ENCODE results near the gene IFI27L1. TPM values are rescaled to one million over a fixed set of nuclear protein-coding genes. Genes with fewer than 3 reads are reported as not detected.

IFI27L1 gene
- total and polyA plus RNA-seq, 2 of the 13 experiments (the other 11 are each of a cell fraction or from before 2014, with no cell fraction given): 11.9 to 19.0 TPM

GRCh38 chr14:94042433-94043091 is 38.5 kb upstream of the IFI27L1 start:
- Histone ChIP-seq H2AFZ (ENCODE audit: low read length) (no peak overlapping the region), H3K79me2 (ENCODE audit: insufficient read depth, low read length) (no peaks in the 10 kb centered on the region), H4K20me1 (ENCODE audit: insufficient read depth, low read length) (no peaks in the 10 kb centered on the region), H3K27me3 (ENCODE audit: control insufficient read depth in 1 of 2, insufficient read depth in 2 of 2, low read length in 2 of 2) (no peaks in the 10 kb centered on the region), H3K27ac (ENCODE audit: extremely low read length, insufficient read depth, low read length) (no peak overlapping the region), H3K4me1 (ENCODE audit: insufficient read depth, low read length) (peaks cover 62% of the 10 kb centered on the region), H3K4me2 (ENCODE audit: low read depth, low read length) (peak overlapping the region; percentile 37), H3K9ac (ENCODE audit: insufficient read depth, low read depth, low read length) (no peak overlapping the region), H3K4me3 (replicated peaks in 1 of 3; ENCODE audit: insufficient read depth in 1 of 3, low read depth in 2 of 3, low read length in 3 of 3) (peak overlapping the region in 1 of 3 experiments; percentile 1; a peak in 1 of 6 replicates), H3K9me3 (ENCODE audit: low read length) (no peaks in the 10 kb centered on the region), H3K36me3 (replicated peaks in 1 of 2; ENCODE audit: control insufficient read depth in 1 of 2, insufficient read depth in 2 of 2, low read length in 2 of 2) (peaks cover 3 to 13% of the 10 kb centered on the region in 2 experiments; a peak in 4 of 5 replicates)
- in situ Hi-C loops (cut with HindIII; ENCODE audit: extremely low pct_ligation_motif_present, low pct_unique_long_range_greater_than_20kb) (no loop called here), intact Hi-C loops (cut with micrococcal nuclease; ENCODE audit: unreplicated experiment) (no loop called here)
- POLR2A ChIA-PET: interaction anchor here (1.0 kb wide), 1 partner anchor 16 kb away, joined by 3 read pairs; no protein-coding TSS in a partner anchor
- no peak for FAIRE-seq
- no peak for DNase-seq (ENCODE audit: low spot score)
- BruUV-seq (replicated peaks): no TSS peak
- ATAC-seq: peak; percentile 12
- 70% methylated on average over 2 of the region's 12 CpGs for WGBS (ENCODE audit: low lambda C conversion rate)
- TF ChIP-seq SOX6 (IDR thresholded peaks at IDR 0.05) (no peak), SOX6 (CRISPR knock-in tag; IDR thresholded peaks at IDR 0.05) (0 out of 2 replicates have a peak, but pooled peaks have one; percentile 9), AKAP8 (CRISPR knock-in tag; IDR thresholded peaks at IDR 0.05) (0 out of 2 replicates have a peak, but pooled peaks have one; percentile 40), KDM5B (CRISPR knock-in tag; IDR thresholded peaks at IDR 0.05; ENCODE audit: borderline replicate concordance) (0 out of 2 replicates have a peak, but pooled peaks have one; percentile 6), ZNF749 (CRISPR knock-in tag; IDR thresholded peaks at IDR 0.05; ENCODE audit: borderline replicate concordance) (no peak)
- CTCF ChIA-PET (ENCODE audit: low intra/inter-chr PET ratio, low total read pairs): no interaction called here

DNA sequence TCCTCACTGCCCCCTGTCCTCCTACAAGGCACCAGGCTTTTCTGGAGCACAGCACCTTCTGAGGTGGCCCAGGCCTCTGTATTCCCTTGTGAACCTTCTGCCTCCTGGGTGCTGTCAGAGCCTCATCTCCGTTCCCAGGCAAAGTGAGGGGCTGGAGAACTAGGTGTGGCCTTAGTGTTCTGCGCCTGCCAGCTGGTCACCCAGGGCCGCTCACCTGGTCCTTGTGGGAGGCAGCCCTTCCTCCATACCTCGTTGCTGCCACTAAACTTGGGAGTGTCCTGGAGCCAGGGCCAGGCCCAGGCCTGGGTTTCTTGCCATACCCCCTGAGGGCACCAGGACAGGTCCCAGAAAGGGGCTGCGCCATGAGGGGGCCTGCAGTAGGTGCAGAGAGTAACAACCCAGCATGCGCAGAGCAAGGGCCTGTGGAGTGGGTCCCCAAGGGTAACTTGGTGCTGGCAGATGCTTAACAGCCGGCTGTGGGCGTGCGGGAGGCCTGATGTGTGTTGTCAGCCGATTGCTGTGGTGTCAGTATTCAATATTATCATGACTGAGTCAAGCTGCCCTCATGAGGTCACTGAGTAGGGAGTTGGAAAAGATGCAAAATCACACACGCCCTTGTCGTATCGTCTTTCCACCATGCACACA is 37.9 kb upstream of the IFI27L1 start:
- 98% methylated on average over 12 of the region's 13 CpGs for WGBS (ENCODE audit: low lambda C conversion rate)
- Histone ChIP-seq H3K27ac (ENCODE audit: extremely low read length, insufficient read depth, low read length) (no peak overlapping the region), H3K4me1 (ENCODE audit: insufficient read depth, low read length) (peaks cover 62% of the 10 kb centered on the region), H3K36me3 (replicated peaks in 1 of 2; ENCODE audit: control insufficient read depth in 1 of 2, insufficient read depth in 2 of 2, low read length in 2 of 2) (peaks cover 4 to 20% of the 10 kb centered on the region in 2 experiments), H2AFZ (ENCODE audit: low read length) (no peak overlapping the region), H3K79me2 (ENCODE audit: insufficient read depth, low read length) (no peaks in the 10 kb centered on the region), H3K27me3 (ENCODE audit: control insufficient read depth in 1 of 2, insufficient read depth in 2 of 2, low read length in 2 of 2) (no peaks in the 10 kb centered on the region), H3K9ac (ENCODE audit: insufficient read depth, low read depth, low read length) (no peak overlapping the region), H4K20me1 (ENCODE audit: insufficient read depth, low read length) (no peaks in the 10 kb centered on the region), H3K4me3 (replicated peaks in 1 of 3; ENCODE audit: insufficient read depth in 1 of 3, low read depth in 2 of 3, low read length in 3 of 3) (no peak overlapping the region), H3K4me2 (ENCODE audit: low read depth, low read length) (no peak overlapping the region), H3K9me3 (ENCODE audit: low read length) (no peaks in the 10 kb centered on the region)
- BruUV-seq (replicated peaks): no TSS peak
- intact Hi-C loops (cut with micrococcal nuclease; ENCODE audit: unreplicated experiment): no loop called here
- DNase-seq (ENCODE audit: low spot score) (no peak), ATAC-seq (no peak), FAIRE-seq (no peak)
- ChIA-PET POLR2A (no interaction called here), CTCF (ENCODE audit: low intra/inter-chr PET ratio, low total read pairs) (no interaction called here)
- in situ Hi-C loops (cut with HindIII; ENCODE audit: extremely low pct_ligation_motif_present, low pct_unique_long_range_greater_than_20kb): no loop called here
- TF ChIP-seq FOXO4 (CRISPR knock-in tag; conservative IDR thresholded peaks at IDR 0.05) (no peak), AGO2 (optimal IDR thresholded peaks at IDR 0.05; ENCODE audit: low read depth, low read length) (peak; percentile 64)
